KMS-11 (cell line): ENCODE measurements around the gene HP.

Source experiments
- H2AFZ ChIP-seq: fragments of 200-600 bp; sonication (generic); 2 replicates; pipeline ENCODE4 v1.6.1; 2016; ENCODE audit warnings: antibody characterized with exemption, mixed run types, low read depth
- H3K27ac ChIP-seq: fragments of 200-600 bp; sonication (generic); 2 replicates; pipeline ENCODE4 v1.6.1; 2016; ENCODE audit warnings: mild to moderate bottlenecking, mixed run types
- H3K27me3 ChIP-seq: fragments of 200-600 bp; sonication (generic); 2 replicates; pipeline ENCODE4 v1.6.1; 2017; ENCODE audit warnings: mild to moderate bottlenecking, low read depth, mixed run types, moderate library complexity; ENCODE audit not compliant: insufficient read depth
- H3K36me3 ChIP-seq: fragments of 200-600 bp; sonication (generic); 2 replicates; pipeline ENCODE4 v1.6.1; 2017; ENCODE audit warnings: mild to moderate bottlenecking, mixed run types; ENCODE audit not compliant: insufficient read depth
- H3K4me1 ChIP-seq: fragments of 200-600 bp; sonication (generic); 2 replicates; pipeline ENCODE4 v1.6.1; 2016; ENCODE audit warnings: mild to moderate bottlenecking, low read depth, mixed run types; ENCODE audit not compliant: poor library complexity, severe bottlenecking
- H3K4me2 ChIP-seq: fragments of 200-600 bp; sonication (generic); 2 replicates; pipeline ENCODE4 v1.7.0; 2016; ENCODE audit warnings: mild to moderate bottlenecking, mixed run types
- H3K4me3 ChIP-seq: fragments of 200-600 bp; sonication (generic); IDR thresholded peaks from 2 replicates; pipeline ENCODE4 v1.6.1; 2017; ENCODE audit warnings: low read depth, low read length, mixed read lengths; ENCODE audit not compliant: insufficient read depth
- H3K79me2 ChIP-seq: fragments of 200-600 bp; sonication (generic); 2 replicates; pipeline ENCODE4 v1.6.1; 2016; ENCODE audit warnings: low read depth, mixed run types; ENCODE audit not compliant: insufficient read depth
- H3K9ac ChIP-seq: fragments of 200-600 bp; sonication (generic); 2 replicates; pipeline ENCODE4 v1.6.1; 2016; ENCODE audit warnings: mild to moderate bottlenecking, mixed run types
- H4K20me1 ChIP-seq: fragments of 200-600 bp; sonication (generic); 2 replicates; pipeline ENCODE4 v1.6.1; 2016; ENCODE audit warnings: mild to moderate bottlenecking, mixed run types; ENCODE audit not compliant: insufficient read depth
- CTCF ChIP-seq: fragments of 200-600 bp; sonication (generic); conservative IDR thresholded peaks from 2 replicates; pipeline ENCODE4 v1.6.1; 2017; ENCODE audit warnings: low read depth, mild to moderate bottlenecking, antibody characterized with exemption, low read length, moderate library complexity, mixed read lengths

The HP gene

GRCh38 chr16:72107371-72107770 lies 53.1 kb downstream of the HP start:
- Histone ChIP-seq H3K4me3 (no peak overlapping the region), H3K9ac (no peak overlapping the region), H2AFZ (no peak overlapping the region), H4K20me1 (no peaks in the 10 kb centered on the region), H3K27me3 (no peaks in the 10 kb centered on the region), H3K4me2 (no peak overlapping the region), H3K79me2 (no peaks in the 10 kb centered on the region), H3K27ac (no peak overlapping the region), H3K4me1 (no peaks in the 10 kb centered on the region), H3K36me3 (peaks cover 10% of the 10 kb centered on the region; the same call in 1 of the 2 replicates)
- TF ChIP-seq CTCF = no peak

DNA sequence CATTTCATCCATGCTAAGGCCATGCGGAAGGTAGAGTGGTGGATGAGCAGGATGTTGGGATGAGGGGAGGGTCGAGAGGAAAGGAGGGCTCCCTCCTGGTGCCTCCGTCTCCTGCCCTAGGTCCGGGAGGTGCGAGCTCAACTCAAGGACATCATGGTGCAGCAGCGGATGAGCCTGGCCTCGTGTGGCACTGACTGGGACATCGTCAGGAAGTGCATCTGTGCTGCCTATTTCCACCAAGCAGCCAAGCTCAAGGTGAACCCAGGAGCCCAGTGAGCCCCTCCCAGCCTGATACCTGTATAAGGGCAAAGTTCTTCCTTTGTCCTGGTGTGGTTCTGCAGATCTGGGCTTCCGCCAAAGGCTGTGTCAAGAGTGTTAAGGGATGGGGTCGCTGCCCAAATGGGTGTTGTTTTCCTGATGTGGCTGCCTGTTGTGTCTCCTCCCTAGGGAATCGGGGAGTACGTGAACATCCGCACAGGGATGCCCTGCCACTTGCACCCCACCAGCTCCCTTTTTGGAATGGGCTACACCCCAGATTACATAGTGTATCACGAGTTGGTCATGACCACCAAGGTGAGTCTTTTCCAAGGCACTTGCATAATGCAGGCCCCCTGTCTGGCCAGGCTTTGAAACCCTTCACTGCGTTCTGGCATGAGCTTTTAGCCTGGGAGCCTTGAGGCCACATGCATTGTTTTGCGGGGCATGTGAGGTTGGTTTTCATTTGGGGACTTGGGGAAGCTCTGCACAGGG lies 54.2 kb downstream of the HP start:
- Histone ChIP-seq H3K36me3 (peaks cover 6% of the 10 kb centered on the region; the same call in 1 of the 2 replicates), H3K4me3 (no peak overlapping the region), H3K4me2 (no peak overlapping the region), H3K27ac (no peak overlapping the region), H3K27me3 (no peaks in the 10 kb centered on the region), H3K79me2 (no peaks in the 10 kb centered on the region), H3K4me1 (no peaks in the 10 kb centered on the region), H2AFZ (no peak overlapping the region), H3K9ac (no peak overlapping the region), H4K20me1 (no peaks in the 10 kb centered on the region)
- no peak for TF ChIP-seq CTCF

- Histone ChIP-seq H3K9ac (no peak overlapping the region), H3K4me3 (no peak overlapping the region), H3K4me2 (no peak overlapping the region), H3K4me1 (no peaks in the 10 kb centered on the region), H4K20me1 (no peaks in the 10 kb centered on the region), H3K36me3 (peaks cover 6% of the 10 kb centered on the region; the same call in 1 of the 2 replicates), H3K27me3 (no peaks in the 10 kb centered on the region), H2AFZ (no peak overlapping the region), H3K27ac (no peak overlapping the region), H3K79me2 (no peaks in the 10 kb centered on the region)
- TF ChIP-seq CTCF = no peak
These were observed 55.0 kb downstream of the HP start for GRCh38 chr16:72109300-72109699.

GRCh38 chr16:72109966-72110530 lies 55.7 kb downstream of the HP start:
- Histone ChIP-seq H3K27me3 (no peaks in the 10 kb centered on the region), H3K4me2 (no peak overlapping the region), H3K27ac (no peak overlapping the region), H3K9ac (no peak overlapping the region), H3K4me3 (no peak overlapping the region), H3K36me3 (0 out of 2 replicates have a peak, but pooled peaks cover 6% of the 10 kb centered on the region), H4K20me1 (no peaks in the 10 kb centered on the region), H3K4me1 (no peaks in the 10 kb centered on the region), H2AFZ (no peak overlapping the region), H3K79me2 (no peaks in the 10 kb centered on the region)
- no peak for TF ChIP-seq CTCF
